Ishikawa (cell line): ENCODE measurements around the gene MTHFD2.

Source experiments
- EGR1 ChIP-seq: IDR thresholded peaks from 2 replicates; pipeline ENCODE4 v1.6.1; 2012
- EP300 ChIP-seq: IDR thresholded peaks from 2 replicates; pipeline ENCODE4 v1.6.1; 2012; ENCODE audit warnings: borderline replicate concordance
- FOXM1 ChIP-seq: IDR thresholded peaks from 2 replicates; pipeline ENCODE4 v1.6.1; 2012; ENCODE audit warnings: low read depth, borderline replicate concordance
- TAF1 ChIP-seq: IDR thresholded peaks from 2 replicates; pipeline ENCODE4 v1.6.1; 2012; ENCODE audit warnings: low read depth, mild to moderate bottlenecking
- TCF12 ChIP-seq: IDR thresholded peaks from 2 replicates; pipeline ENCODE4 v1.6.1; 2012; ENCODE audit warnings: low read depth
- TEAD4 ChIP-seq: IDR thresholded peaks from 2 replicates; pipeline ENCODE4 v1.6.1; 2012
- YY1 ChIP-seq: IDR thresholded peaks from 2 replicates; pipeline ENCODE4 v1.6.1; 2012; ENCODE audit warnings: low read depth
- TF ChIP-seq, protein P1 (sequence below): IDR thresholded peaks from 2 replicates; pipeline ENCODE4 v1.6.1; 2012; ENCODE audit warnings: low read depth, mild to moderate bottlenecking
- TF ChIP-seq, protein P2 (sequence below): IDR thresholded peaks from 2 replicates; pipeline ENCODE4 v1.6.1; 2012

DNA sequence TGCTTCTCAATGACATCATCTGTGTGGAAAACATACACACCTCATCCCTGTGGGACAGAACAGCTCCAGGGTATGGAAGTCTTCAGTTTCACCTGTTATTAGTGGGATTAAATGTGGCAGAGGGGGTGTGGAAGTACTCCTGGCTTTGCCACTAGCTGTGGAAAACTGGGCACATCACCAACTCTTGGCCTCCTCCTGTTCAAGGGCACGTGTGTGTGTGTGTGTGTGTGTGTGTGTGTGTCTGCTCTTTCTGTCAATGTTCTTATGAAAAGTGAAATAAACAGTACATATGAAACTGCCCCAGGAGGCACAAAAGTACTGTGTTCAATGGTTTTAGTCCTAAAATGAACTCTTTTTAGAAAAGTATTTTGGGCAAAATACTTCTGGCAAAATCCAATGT lies 65.9 kb downstream of the MTHFD2 start:
- TF ChIP-seq, protein P1, sequence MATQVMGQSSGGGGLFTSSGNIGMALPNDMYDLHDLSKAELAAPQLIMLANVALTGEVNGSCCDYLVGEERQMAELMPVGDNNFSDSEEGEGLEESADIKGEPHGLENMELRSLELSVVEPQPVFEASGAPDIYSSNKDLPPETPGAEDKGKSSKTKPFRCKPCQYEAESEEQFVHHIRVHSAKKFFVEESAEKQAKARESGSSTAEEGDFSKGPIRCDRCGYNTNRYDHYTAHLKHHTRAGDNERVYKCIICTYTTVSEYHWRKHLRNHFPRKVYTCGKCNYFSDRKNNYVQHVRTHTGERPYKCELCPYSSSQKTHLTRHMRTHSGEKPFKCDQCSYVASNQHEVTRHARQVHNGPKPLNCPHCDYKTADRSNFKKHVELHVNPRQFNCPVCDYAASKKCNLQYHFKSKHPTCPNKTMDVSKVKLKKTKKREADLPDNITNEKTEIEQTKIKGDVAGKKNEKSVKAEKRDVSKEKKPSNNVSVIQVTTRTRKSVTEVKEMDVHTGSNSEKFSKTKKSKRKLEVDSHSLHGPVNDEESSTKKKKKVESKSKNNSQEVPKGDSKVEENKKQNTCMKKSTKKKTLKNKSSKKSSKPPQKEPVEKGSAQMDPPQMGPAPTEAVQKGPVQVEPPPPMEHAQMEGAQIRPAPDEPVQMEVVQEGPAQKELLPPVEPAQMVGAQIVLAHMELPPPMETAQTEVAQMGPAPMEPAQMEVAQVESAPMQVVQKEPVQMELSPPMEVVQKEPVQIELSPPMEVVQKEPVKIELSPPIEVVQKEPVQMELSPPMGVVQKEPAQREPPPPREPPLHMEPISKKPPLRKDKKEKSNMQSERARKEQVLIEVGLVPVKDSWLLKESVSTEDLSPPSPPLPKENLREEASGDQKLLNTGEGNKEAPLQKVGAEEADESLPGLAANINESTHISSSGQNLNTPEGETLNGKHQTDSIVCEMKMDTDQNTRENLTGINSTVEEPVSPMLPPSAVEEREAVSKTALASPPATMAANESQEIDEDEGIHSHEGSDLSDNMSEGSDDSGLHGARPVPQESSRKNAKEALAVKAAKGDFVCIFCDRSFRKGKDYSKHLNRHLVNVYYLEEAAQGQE: no peak
- TF ChIP-seq, protein P2, sequence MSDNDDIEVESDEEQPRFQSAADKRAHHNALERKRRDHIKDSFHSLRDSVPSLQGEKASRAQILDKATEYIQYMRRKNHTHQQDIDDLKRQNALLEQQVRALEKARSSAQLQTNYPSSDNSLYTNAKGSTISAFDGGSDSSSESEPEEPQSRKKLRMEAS: no peak
- no peak for TF ChIP-seq YY1
- TF ChIP-seq EP300: no peak
- no peak for TF ChIP-seq EGR1
- no peak for TF ChIP-seq TEAD4
- no peak for TF ChIP-seq TAF1
- TF ChIP-seq TCF12: no peak
- TF ChIP-seq FOXM1: no peak
